HG03159 (cell line): ENCODE measurements around the gene CDYL2.
A peak's percentile ranks its signal among the peaks of the same experiment; 100 is the strongest.
"Not testable (repeated sequence)": the region's sequence is repeated elsewhere in the genome, so short reads cannot be mapped to it uniquely, and the experiment has no call there.

Experiments
- ATAC-seq: cut with Tn5 transposase; IDR thresholded peaks from one replicate; pipeline ENCODE4 v1.9.1; 2021; ENCODE audit warnings: mild to moderate bottlenecking, moderate library complexity; ENCODE audit not compliant: unreplicated experiment

Gene CDYL2, protein sequence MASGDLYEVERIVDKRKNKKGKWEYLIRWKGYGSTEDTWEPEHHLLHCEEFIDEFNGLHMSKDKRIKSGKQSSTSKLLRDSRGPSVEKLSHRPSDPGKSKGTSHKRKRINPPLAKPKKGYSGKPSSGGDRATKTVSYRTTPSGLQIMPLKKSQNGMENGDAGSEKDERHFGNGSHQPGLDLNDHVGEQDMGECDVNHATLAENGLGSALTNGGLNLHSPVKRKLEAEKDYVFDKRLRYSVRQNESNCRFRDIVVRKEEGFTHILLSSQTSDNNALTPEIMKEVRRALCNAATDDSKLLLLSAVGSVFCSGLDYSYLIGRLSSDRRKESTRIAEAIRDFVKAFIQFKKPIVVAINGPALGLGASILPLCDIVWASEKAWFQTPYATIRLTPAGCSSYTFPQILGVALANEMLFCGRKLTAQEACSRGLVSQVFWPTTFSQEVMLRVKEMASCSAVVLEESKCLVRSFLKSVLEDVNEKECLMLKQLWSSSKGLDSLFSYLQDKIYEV

GRCh38 chr16:80804526-80805383 lies at the start of gene CDYL2:
CDYL2 (minus strand) TSS chr16:80804598; CDS start chr16:80804173, 425 bp downstream.
- peak; percentile 42 for ATAC-seq

GRCh38 chr16:80852261-80852872 lies 48.0 kb upstream of the CDYL2 start:
- ATAC-seq: no peak

GRCh38 chr16:80851831-80852230 lies 47.4 kb upstream of the CDYL2 start:
- ATAC-seq: no peak

- ATAC-seq: no peak
Measured at GRCh38 chr16:80850757-80851156, 46.4 kb upstream of the CDYL2 start.

GRCh38 chr16:80848862-80849261 lies 44.5 kb upstream of the CDYL2 start:
- no peak for ATAC-seq

DNA sequence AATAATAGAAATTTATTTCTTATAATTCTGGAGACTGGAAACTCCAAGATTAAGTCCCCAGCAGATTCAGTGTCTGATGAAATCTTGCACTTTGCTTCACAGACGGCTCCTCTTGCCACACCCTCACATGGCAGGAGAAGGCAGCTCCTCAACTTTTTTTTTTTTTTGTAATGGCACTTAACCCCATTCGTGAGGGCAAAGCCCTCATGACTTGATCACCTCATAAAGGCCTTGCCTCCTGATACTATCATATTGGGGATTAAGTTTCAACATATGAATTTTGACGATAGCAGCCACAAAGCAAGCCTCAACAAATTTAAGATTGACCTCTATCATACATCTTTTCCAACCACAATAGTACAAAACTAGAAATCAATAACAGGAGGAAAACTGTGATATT lies 42.3 kb upstream of the CDYL2 start:
- no peak for ATAC-seq

- ATAC-seq: no peak
Measured at GRCh38 chr16:80846275-80846674, 41.9 kb upstream of the CDYL2 start.

GRCh38 chr16:80844395-80844794 lies 40.0 kb upstream of the CDYL2 start:
- ATAC-seq: no peak

- ATAC-seq: no peak
Measured at GRCh38 chr16:80841231-80841630, 36.8 kb upstream of the CDYL2 start.

DNA sequence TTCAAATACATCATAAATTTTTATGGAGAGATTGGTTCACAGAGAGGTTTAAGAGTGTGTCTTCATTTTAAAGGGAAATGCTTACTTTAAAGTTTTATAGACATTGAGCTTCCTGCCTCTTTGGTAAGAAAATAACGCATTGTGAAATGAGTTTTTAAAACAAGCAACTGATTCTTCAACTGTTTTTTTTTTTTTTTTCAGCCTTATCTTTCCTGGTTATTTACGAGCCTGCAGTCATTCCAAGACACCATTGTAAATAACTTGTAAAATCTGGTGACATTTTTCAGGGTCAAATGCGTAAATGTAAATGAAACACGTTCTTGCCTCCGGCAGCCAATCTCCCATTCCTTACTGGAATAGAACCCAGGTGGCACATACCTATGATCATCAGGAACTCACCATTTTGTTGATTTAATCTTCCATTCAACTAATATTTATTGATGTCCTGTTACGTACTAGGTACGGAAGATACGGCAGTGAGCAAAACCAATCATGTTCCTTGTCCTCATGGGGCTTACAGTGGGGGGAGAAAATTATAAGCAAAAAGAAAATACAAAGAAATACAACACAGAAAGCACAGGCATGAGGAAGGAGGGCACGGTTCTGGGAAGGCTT lies 33.2 kb upstream of the CDYL2 start:
- no peak for ATAC-seq

DNA sequence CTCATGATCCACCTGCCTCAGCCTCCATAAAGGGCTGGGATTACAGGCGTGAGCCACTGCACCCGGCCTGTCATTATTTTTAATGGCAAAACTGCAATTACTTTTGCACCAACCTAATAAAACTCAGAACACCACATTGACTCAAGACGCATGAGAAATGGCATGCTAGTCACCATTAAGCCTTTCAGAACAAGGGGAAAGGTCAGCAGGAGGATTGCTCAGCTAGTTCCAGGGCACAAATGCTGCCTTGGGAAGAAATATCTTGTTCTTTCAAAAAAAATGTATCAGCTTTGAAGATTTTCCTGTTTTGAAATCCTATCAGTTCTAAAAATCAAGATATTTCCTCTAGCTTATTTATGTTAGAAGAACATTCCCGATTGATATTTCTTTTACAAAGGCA lies 32.4 kb upstream of the CDYL2 start:
- no peak for ATAC-seq

GRCh38 chr16:80836202-80836601 lies 31.8 kb upstream of the CDYL2 start:
- ATAC-seq: no peak

- ATAC-seq: no peak
Measured at GRCh38 chr16:80831039-80831438, 26.6 kb upstream of the CDYL2 start.

- no peak for ATAC-seq
Measured at GRCh38 chr16:80828495-80828894, 24.1 kb upstream of the CDYL2 start.

DNA sequence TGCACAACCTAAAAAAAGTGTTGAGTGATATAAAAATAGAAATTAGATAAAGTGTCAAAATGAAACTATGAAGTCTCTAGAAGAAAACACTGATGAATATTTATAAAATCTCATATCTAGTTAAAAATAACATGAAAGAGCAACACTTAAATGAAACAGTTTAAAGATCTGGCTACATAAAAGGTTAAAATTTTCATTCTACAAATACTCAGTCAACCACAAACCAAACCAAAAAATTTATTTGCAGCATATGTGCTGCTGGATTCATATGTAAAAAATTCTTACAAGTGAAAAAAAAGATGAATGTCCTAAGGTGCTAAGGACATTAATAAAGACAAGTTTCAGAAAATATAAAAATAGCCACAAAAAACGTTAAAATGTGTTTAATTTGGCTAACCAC lies 22.6 kb upstream of the CDYL2 start:
- no peak for ATAC-seq

GRCh38 chr16:80825365-80825758 lies 21.0 kb upstream of the CDYL2 start:
- no peak for ATAC-seq

DNA sequence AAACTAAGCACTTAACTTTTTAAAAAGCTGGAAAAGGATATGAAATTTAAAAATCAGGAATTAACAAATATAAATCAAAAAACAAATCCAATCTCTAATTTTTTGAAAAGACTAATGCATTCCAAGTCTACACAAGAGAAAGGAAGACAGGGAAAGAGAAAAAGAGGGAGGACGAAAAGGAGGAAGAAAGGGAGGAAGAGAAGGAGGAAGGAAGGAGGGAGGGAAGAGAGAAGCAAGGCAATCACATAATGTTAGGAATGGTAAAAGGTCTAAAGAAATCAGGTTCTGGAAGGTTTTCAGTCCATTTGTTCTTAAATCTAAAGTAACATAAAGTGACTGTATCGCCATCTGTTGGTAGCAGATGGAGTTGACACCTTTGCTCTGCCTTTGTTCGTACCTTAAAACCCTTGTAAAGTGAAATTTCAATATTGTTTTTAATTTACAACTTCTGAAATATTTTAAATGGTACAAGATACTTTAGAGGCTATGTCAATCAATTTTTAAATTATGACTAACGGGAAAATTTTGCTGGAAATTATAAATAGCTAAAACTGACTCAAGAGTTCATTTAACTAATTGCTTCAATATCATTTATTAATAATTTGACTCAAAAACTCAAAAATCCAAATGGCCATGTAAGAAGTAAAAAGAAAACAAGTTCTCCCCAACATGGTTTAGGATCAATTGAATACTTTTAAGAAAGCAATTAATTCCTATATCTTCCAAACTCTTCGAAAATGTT lies 20.4 kb upstream of the CDYL2 start:
- ATAC-seq: no peak

GRCh38 chr16:80819988-80820387 lies 15.6 kb upstream of the CDYL2 start:
- no peak for ATAC-seq

DNA sequence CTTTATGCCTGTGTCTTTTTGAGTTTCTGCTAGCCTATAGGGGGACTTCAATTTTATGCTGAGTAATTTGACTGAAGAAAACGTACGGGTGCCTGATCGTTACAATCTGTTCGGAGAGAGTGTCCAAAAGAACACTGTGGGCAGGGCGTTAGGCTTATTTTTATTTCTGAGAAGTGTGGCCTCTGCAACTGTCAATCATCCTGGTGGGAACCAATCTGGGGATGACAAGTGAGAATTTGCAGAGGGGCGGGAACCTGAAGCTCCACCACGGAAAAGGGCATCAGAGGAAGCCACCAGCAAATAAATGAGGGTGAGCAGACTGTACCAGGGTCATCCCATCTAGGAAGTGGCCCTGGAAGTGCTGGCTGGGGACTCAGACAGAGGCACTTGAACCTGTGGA lies 12.0 kb upstream of the CDYL2 start:
- no peak for ATAC-seq

- ATAC-seq: not testable (repeated sequence)
Measured at GRCh38 chr16:80815278-80815677, 10.9 kb upstream of the CDYL2 start.
